Stimulated activated CD8-positive, alpha-beta memory T cell treated with anti-CD3 and anti-CD28 coated beads, Interleukin-2, amount 100 ng/mL, for 48 hours (primary cell): Measurements from ENCODE around the gene PAXIP1.
"Not testable (repeated sequence)": the region's sequence is repeated elsewhere in the genome, so short reads cannot be mapped to it uniquely, and the experiment has no call there.

Source experiments
- DNase-seq, 2 donors: peaks; one replicate each; pipeline ENCODE4 v3.0.0-alpha.2; 2020; ENCODE audit warnings: low read depth in 2 of 2

The PAXIP1 gene, protein sequence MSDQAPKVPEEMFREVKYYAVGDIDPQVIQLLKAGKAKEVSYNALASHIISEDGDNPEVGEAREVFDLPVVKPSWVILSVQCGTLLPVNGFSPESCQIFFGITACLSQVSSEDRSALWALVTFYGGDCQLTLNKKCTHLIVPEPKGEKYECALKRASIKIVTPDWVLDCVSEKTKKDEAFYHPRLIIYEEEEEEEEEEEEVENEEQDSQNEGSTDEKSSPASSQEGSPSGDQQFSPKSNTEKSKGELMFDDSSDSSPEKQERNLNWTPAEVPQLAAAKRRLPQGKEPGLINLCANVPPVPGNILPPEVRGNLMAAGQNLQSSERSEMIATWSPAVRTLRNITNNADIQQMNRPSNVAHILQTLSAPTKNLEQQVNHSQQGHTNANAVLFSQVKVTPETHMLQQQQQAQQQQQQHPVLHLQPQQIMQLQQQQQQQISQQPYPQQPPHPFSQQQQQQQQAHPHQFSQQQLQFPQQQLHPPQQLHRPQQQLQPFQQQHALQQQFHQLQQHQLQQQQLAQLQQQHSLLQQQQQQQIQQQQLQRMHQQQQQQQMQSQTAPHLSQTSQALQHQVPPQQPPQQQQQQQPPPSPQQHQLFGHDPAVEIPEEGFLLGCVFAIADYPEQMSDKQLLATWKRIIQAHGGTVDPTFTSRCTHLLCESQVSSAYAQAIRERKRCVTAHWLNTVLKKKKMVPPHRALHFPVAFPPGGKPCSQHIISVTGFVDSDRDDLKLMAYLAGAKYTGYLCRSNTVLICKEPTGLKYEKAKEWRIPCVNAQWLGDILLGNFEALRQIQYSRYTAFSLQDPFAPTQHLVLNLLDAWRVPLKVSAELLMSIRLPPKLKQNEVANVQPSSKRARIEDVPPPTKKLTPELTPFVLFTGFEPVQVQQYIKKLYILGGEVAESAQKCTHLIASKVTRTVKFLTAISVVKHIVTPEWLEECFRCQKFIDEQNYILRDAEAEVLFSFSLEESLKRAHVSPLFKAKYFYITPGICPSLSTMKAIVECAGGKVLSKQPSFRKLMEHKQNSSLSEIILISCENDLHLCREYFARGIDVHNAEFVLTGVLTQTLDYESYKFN

DNA sequence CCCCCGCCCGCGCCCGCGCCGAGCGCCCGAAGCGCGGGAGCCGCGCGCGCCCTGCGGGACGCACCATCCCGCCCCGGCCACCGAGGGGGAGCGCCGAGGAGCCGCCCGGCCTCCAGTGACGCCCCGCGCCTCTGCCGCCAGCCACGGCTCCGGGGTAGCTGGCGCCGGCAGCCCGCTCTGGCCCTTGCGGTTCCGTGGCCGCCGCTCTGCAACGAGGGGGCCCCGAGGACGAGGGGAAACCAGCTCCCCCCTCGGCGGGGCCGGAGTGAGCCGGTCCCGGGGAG lies at the start of gene PAXIP1:
Gene PAXIP1 (minus strand): TSS at position 33 of the 284 bp plus-strand sequence. CDS start 195 bp downstream, outside the sequence.
- peak; percentile 38 to 56 for DNase-seq

DNA sequence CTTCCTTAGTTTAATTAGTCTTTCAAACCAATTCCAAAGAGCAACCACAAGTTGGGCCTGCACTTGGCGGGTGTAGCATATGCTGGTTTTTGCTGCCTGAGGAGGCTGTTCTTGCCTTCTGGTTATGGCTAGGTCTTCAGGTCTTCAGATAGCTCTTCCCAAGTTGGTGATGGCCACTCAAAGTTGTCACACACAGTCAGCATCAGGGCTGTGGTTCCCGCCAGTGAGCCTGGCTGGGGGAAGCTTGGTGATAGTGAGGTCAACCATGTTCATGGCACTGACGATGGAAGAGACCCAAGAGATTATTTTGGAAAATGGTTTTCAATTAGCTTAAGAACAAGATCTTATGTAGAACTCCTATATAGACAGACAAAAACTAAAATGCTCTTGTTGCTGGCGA lies 48.4 kb upstream of the PAXIP1 start:
- no peak for DNase-seq

DNA sequence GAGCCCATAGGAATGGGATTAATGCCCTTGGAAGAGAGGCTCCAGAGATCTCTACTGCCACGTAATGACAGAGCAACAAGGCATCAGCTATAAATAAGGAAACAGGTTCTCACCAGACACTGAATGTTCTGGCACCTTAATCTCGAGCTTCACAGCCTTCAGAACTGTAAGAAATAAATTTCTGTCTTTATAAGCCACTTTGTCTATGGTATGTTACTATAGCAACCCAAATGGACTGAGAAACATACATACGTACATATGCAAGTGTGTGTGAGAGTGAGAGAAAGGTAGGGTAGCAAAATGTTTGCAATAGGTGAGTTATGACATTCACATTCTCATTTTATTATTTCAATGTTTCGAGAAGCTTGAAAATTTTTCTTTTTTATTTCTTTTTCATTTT lies 45.1 kb upstream of the PAXIP1 start:
- DNase-seq: no peak

DNA sequence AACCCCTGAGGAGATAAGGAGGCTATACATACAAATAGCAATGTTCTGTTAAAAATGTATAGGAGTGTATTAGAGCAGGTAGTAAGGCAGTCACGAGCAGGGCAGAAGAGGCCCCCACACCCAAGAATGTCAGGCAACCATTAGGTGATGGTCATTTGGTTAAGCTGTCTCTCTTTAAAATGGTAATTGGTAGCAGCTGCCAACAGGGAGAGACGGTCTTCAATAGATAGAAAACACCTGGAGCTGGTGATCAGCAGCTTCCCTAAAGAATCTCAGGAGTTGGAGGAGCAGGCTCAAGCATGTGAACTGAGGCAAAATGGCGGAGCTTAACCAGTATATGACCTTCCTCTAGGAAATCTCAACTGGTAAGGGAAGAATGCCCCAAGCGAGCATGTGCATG lies 40.8 kb upstream of the PAXIP1 start:
- DNase-seq: no peak

DNA sequence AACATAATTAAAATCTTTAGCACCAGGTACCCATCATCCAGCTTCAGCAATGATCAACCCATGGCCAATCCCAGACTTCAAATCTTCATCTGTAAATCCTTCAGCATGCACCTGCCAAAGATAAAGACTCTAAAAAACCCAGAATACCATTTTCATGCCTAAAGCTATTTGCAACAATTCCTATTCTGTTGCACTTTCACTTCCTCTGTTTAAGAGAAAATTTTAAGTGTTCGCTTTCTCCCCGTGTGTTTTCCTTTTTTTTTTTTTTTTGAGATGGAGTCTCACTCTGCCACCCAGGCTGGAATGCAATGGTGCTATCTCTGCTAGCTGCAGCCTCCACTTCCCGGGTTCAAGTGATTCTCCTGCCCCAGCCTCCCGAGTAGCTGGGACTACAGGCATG lies 35.4 kb upstream of the PAXIP1 start:
- DNase-seq: no peak

DNA sequence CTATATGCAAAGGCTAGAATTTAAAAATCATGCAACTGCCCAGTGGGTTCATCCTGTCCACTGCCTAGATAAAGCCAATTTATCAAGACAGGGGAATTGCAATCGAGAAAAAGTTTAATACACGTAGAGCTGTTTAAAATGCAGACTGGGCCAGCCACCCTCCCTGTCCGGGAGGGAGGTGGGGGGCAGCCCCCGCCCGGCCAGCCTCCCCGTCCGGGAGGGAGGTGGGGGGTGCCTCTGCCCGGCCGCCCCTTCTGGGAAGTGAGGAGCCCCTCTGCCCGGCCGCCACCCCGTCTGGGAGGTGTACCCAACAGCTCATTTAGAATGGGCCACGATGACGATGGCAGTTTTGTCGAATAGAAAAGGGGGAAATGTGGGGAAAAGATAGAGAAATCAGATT lies 31.6 kb upstream of the PAXIP1 start:
- DNase-seq: not testable (repeated sequence)

DNA sequence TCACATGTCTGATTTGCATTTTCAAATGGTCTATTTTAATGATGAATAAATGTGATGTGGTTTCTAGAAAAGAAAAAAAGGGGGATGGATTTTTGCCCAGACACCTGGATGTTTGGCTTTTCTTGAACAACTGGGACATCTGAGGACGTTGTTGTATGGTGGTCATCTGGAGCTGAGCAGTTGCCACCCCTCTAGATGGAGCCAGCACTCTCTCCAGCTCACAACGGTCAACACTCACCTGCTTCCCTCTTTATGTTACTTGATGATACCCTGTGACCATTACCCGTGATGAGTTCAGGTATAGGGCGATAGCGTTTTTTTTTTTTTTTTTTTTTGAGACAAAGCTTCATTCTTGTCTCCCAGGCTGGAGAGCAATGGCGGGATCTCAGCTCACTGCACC lies 30.1 kb upstream of the PAXIP1 start:
- no peak for DNase-seq

DNA sequence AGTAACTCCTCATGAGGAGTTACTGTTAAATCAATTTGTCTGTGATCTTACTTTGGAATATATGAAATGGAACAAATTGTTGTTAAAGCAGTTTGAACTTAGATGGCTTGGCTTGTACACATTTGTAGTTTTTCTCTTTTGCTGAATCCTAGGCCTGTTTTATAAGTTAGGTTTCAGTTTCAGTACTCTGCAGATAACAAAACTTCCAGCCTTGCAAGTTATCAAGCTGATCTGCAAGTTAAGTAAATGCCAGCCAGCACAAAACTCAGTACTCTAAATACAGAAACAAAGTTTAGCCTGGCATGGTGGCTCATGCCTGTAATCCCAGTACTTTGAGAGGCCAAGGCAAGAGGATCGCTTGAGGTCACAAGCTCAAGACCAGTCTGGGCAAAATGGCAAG lies 25.0 kb upstream of the PAXIP1 start:
- no peak for DNase-seq

DNA sequence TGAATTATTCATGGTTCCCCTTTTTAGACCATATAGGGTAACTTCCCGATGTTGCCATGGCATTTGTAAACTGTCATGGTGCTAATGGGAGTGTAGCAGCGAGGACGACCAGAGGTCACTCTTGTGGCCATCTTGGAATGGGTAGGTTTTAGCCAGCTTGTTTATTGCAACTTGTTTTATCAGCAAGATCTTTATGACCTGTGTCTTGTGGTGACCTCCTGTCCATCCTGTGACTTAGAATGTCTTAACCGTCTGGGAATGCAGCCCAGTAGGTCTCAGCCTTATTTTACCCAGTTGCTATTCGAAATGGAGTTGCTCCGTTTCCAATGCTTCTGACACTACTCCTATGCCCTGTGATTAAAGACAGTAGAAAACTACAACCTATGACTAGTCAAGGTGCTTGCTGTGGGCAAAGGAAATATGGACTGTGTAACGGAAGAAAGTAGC lies 18.8 kb upstream of the PAXIP1 start:
- DNase-seq: no peak

DNA sequence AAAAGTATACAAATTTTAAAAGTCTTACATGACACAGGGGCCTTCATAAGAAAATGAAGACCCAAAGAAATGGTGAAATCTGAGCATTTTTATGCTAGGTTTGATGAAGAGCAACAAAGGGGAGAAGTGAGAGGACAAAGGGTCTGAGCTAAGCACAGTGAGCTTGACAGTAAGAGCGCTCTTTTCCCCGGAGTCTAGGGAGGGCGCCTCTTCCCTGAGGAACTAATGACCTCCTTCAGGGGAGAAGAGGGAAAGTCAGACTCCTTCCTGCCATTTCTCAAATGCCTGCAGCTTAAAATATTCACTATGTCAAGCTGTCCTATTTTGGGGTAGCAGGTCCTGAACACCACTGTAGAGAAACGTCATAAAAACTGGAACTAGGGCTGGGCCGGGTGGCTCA lies 18.1 kb upstream of the PAXIP1 start:
- DNase-seq: no peak

DNA sequence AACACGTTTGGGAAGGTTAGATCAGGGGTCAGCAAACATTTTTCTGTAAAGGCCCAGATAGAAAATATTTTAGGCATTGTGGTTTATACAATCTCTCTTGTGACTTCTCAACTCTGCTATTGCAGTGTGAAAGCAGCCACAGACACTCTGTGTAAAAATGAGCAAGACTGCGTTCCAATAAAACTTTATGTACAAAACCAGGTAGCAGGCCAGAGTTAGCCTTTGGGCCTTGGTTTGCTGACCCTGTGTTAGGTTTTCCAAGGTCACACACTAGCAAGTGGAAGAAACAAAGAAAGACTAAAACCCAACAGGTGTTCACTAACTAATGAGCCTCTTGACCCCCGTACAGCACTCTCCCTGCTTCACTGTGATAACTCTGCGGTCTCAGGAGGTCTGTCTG lies 14.9 kb upstream of the PAXIP1 start:
- no peak for DNase-seq

DNA sequence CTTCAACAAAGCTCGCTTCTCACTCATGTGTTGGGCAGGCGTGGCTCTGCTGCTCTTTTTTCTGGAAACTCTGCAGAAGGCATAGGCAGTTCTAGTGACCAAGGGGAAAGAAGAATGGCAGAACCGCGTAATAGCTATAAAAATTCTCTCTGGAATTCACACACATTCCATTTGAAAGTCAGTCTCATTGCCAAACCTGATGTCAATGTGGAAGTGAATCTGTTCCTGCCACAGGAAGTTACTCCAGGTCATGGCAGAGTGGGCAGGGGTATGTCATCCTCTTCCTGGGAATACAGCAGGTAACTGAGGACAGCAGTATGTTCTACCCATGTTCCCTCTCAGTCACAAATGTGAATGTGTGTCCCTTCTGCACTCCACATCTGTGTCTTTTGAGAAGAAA lies 8.2 kb upstream of the PAXIP1 start:
- no peak for DNase-seq

DNA sequence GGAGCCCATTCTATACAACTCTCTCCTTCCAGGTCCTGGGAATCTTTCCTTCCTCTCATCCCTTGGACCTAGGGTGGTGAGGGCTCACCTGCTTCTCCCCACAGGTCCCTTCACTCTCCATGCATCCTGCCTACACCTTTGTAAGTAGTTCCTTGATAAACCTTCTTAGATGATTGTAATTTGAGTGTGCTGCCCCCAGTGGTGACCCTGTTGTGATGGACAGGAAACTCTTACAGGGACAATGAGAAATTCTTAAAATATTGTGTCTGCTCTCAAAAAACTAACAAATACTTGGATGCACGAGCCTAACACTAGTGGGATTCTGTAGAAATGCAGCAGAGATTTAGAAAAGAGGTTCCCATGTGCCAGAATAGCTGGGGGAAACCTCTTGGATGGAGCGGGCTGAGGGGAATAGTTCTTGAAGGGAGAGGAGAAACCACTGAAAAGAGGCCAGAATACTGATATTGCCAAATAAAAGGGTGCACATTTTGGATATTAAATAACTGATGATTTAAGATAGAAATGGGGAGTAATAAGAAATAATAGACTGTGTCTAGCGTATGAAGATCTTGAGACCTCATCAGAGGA lies 6.7 kb upstream of the PAXIP1 start:
- peak in 1 of 2 donors; percentile 5 for DNase-seq

DNA sequence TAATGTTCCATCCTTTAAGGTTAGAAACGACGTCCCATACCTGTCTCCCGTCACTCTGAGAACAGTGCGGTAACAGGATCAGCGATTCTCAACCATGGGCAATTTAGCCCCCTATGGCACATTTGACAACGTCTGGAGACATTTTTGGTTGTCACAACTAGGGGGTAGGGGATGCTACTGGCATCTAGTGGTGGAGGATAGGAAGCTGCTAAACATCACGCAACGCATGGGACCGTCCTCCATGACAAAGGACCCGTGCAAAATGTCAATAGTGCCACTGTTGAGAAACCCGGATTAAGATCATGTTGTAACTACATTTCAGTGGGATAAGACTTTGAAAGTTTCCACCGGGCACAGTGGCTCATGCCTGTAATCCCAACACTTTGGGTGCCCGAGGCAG lies 5.0 kb upstream of the PAXIP1 start:
- no peak for DNase-seq

DNA sequence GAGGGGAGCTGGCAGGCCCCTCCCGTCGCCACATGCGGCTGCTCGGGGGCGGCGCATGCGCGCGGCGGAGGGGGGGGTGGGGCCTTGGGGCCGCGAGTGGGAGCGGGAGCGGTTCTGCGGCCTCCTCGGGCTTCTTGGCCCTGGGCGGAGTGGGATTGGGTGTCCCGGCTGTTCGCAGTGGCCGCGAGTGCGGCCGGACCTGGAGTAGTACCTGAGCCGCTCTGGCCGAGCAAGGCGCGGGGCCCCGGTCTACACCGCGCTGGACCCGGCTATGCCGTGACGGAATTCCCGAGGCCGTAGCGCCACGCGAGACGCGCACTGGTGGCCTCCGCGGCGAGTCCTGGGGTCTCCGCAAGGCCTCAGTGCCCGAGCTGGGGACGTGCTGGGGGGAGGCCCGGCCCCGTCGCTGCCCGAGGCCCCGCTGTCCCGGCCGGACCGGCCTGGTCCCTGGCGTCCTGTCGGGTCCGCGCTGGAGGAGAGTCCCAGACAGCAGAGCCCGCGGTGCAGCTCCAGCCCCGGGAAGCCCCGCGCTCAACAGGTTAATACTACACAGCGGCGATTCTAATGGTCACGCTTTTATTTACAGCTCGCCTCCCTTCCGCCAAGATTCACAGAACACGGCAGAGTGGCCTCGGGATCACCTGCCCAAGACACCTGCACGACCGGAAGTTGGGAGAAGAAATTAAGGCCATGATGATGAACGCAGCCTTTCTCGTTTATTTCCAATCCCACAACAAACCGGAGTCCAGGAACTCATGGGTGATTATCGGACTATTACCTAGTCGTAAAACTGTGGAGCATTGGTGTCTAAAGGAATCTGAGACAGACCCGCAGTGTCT lies 671 bp upstream of the PAXIP1 start:
- DNase-seq: peak; percentile 74 to 75

DNA sequence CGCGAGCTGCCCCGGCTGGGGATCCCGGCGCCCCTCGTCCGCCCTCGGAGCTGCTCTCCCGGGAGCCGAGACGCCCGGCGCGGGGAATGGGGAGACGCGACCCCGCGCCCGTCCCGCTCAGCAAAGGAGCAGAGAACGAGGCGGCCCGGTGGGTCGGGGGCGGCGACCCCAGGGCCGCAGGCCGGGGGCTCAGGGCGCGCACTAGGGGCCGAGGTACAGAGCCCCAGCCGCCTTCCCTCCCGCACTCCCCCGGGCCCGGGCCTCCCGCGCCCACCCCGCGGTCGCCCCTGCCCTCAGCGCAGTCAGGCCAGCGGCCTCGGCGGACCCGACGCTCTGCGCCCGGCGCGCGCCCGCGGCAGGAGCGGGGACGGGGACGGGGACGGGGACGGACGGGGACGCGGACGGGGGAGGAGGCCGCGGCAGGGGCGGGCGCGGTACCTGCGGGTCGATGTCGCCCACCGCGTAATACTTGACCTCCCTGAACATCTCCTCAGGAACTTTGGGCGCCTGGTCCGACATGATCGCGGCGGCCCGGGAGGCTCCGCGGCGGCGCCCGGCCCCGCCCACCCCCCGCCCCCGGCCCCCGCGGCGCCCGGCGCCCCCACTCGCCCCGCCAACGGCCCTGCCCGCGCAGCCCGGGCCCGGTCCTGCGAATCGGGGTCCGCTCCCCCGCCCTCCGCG lies 373 bp downstream of the PAXIP1 start:
- no peak for DNase-seq

DNA sequence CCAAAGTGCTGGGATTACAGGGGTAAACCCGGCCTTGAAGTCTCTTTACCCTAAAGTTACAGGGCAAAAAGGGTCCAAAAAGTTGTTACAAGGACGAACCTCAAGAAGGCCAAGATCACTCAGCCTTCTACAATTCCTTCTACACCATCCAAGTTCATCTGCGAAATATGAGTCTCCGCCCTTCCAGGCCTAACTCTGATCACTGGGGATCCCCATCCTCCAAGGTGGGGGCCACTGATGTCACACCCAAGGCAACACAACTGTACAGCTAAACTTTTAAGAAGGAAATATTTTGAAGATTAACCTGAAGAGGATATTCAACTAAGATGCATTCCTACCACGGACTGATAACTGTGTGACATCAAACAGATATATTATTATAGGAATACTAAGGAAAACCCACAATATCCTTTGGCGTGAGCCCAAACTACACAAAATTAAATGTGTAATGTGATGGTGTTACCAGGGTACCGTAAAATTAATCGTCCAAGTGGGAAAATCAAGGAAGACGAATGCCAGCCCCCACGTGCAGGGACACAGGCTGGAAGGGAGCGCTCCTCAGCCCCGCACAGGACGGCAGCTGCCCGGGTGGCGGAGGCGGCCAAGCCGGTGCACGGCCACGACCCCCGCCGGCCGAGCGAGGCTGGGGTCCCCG lies 1.0 kb downstream of the PAXIP1 start:
- no peak for DNase-seq

DNA sequence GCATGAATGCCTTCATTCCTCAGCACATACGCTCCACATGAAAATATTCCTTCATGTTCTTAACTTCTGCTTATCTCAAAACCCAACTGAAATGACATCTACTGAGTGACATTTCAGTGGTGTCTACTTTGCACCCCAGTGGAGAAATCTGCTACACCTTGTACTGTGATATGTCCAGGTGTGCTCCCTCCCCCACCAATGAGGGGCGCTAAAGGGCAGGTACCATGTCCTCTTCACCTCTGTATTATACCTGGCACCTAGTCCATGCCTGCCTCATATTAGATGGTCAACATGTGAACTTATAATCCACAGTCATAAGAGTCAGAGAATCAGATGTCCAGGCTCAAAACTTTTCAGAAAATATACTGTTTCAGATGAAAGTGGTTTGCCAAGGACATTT lies 2.1 kb downstream of the PAXIP1 start:
- no peak for DNase-seq

DNA sequence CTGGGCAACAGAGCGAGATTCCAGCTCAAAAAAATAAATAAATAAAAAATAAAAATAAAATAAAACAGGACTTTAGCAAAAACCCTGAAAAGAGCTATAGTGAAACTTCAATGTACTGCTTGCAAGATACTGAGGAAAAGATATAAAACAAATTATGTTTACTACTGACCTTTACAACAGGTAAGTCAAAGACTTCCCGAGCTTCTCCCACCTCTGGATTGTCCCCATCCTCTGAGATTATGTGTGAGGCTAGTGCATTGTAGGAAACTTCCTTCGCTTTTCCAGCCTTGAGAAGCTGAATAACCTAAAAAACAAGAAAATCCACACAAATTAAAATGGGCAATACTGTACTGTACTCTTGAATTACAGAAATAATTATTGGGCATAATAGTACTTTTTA lies 4.4 kb downstream of the PAXIP1 start:
- no peak for DNase-seq

DNA sequence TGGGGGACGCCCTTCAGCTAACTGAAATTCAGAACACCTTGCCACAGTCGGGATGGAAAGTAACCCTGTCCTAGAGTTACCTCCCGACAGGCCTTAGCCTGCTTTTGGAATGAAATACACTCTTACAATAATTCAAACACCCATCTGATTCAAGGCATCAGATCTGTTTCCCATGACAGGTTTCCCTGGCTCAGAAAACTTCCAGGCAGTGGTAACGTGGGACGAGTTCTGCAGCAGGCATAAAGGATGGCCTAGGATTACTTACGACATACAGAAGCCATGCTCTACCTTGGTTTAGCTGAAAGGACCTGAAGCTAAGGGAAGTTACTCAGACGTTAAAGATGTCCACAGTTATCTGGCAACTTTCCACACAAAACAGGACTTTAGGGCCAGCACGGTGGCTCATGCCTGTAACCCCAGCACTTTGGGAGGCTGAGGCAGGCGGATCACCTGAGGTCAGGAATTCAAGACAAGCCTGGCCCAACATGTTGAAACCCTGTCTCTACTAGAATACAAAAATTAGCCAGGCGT lies 5.0 kb downstream of the PAXIP1 start:
- DNase-seq: no peak
